Parathyroid adenoma (tissue), 2 donors: ENCODE data around the gene DISC1.

Experiments
- H2AFZ ChIP-seq: fragments of 300-600 bp; sonication (generic); one replicate; pipeline ENCODE4 v1.7.0; 2017; ENCODE audit warnings: antibody characterized with exemption, mild to moderate bottlenecking
- H3K27ac ChIP-seq: fragments of 300-600 bp; sonication (generic); one replicate; pipeline ENCODE4 v1.7.0; 2017
- H3K27me3 ChIP-seq: fragments of 300-600 bp; sonication (generic); one replicate; pipeline ENCODE4 v1.7.0; 2017; ENCODE audit warnings: low read length; ENCODE audit not compliant: control insufficient read depth, insufficient read depth
- H3K36me3 ChIP-seq: fragments of 300-600 bp; sonication (generic); one replicate; pipeline ENCODE4 v1.7.0; 2017; ENCODE audit warnings: low read length; ENCODE audit not compliant: control insufficient read depth, insufficient read depth
- H3K4me1 ChIP-seq: fragments of 300-600 bp; sonication (generic); one replicate; pipeline ENCODE4 v1.7.0; 2017; ENCODE audit warnings: control low read depth
- H3K4me2 ChIP-seq: fragments of 300-600 bp; sonication (generic); one replicate; pipeline ENCODE4 v1.7.0; 2017; ENCODE audit warnings: low read length
- H3K4me3 ChIP-seq: fragments of 300-600 bp; sonication (generic); one replicate; pipeline ENCODE4 v1.7.0; 2017; ENCODE audit warnings: low read depth, low read length
- H3K79me2 ChIP-seq: fragments of 300-600 bp; sonication (generic); one replicate; pipeline ENCODE4 v1.7.0; 2017; ENCODE audit warnings: control low read depth
- H3K9ac ChIP-seq: fragments of 300-600 bp; sonication (generic); one replicate; pipeline ENCODE4 v1.7.0; 2017; ENCODE audit warnings: mild to moderate bottlenecking
- H3K9me3 ChIP-seq: fragments of 300-600 bp; sonication (generic); one replicate; pipeline ENCODE4 v1.7.0; 2017; ENCODE audit warnings: low read length; ENCODE audit not compliant: control insufficient read depth
- CTCF ChIP-seq: fragments of 300-600 bp; sonication (generic); IDR thresholded peaks from one replicate; pipeline ENCODE4 v1.7.0; 2017; ENCODE audit warnings: antibody characterized with exemption, mild to moderate bottlenecking
- donor health status: primary hyperparathyroidism.

DISC1 gene

DNA sequence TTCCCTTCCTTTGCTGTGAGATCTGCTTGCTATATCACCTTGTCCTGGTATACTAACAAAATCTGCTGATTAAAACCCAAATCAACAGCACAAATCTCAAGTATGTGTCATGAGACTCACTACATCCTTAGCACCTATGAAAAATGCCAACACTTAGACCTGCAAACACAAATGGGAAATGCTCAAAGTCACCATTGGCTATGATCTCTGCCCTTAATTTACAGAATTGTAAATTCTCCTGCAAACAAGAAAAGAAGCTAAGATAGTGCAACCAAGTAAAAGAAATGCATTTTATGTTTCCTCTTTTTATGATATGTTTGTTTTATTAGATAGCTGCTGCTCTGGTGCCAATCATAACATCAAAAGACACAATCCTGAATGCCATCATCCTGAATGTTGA is 80.8 kb downstream of the DISC1 start:
- no peak for TF ChIP-seq CTCF
- H3K4me2 ChIP-seq, result no peak overlapping the region
- H3K9me3 ChIP-seq, result no peaks in the 10 kb centered on the region
- H3K36me3 ChIP-seq, result no peaks in the 10 kb centered on the region
- H3K9ac ChIP-seq, result no peak overlapping the region
- no peaks in the 10 kb centered on the region for H3K4me1 ChIP-seq
- H3K4me3 ChIP-seq, result no peak overlapping the region
- no peaks in the 10 kb centered on the region for H3K27me3 ChIP-seq
- no peak overlapping the region for H3K27ac ChIP-seq
- H3K79me2 ChIP-seq, result no peaks in the 10 kb centered on the region
- no peak overlapping the region for H2AFZ ChIP-seq

- Histone ChIP-seq H3K4me1 (no peaks in the 10 kb centered on the region), H3K79me2 (no peaks in the 10 kb centered on the region), H3K36me3 (no peaks in the 10 kb centered on the region), H3K9me3 (no peaks in the 10 kb centered on the region), H3K4me3 (no peak overlapping the region), H3K9ac (no peak overlapping the region), H3K4me2 (no peak overlapping the region), H2AFZ (no peak overlapping the region), H3K27me3 (no peaks in the 10 kb centered on the region), H3K27ac (no peak overlapping the region)
- TF ChIP-seq CTCF, result no peak
Measured at GRCh38 chr1:231708394-231708793, 81.8 kb downstream of the DISC1 start.

DNA sequence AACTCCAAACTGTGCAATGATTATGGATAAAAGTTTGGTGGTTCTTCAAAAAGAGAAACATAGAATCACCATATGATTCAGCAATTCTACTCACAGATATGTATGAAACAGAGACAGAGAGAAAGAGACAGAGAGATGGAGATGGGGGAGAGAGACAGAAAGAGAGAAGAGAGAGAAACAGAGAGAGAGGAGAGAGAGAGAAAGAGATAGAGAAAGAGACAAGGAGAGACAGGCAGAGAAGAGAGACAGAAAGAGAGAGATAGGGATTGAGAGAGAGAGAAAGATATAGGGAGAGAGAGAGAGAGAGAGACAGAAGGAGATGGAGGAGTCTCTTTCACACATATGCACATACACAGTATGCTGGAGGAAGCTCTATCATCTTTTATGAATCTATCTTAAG is 87.8 kb downstream of the DISC1 start:
- Histone ChIP-seq H2AFZ (no peak overlapping the region), H3K9me3 (no peaks in the 10 kb centered on the region), H3K4me1 (no peaks in the 10 kb centered on the region), H3K4me3 (no peak overlapping the region), H3K9ac (no peak overlapping the region), H3K79me2 (no peaks in the 10 kb centered on the region), H3K27me3 (no peaks in the 10 kb centered on the region), H3K36me3 (no peaks in the 10 kb centered on the region), H3K4me2 (no peak overlapping the region), H3K27ac (no peak overlapping the region)
- no peak for TF ChIP-seq CTCF

DNA sequence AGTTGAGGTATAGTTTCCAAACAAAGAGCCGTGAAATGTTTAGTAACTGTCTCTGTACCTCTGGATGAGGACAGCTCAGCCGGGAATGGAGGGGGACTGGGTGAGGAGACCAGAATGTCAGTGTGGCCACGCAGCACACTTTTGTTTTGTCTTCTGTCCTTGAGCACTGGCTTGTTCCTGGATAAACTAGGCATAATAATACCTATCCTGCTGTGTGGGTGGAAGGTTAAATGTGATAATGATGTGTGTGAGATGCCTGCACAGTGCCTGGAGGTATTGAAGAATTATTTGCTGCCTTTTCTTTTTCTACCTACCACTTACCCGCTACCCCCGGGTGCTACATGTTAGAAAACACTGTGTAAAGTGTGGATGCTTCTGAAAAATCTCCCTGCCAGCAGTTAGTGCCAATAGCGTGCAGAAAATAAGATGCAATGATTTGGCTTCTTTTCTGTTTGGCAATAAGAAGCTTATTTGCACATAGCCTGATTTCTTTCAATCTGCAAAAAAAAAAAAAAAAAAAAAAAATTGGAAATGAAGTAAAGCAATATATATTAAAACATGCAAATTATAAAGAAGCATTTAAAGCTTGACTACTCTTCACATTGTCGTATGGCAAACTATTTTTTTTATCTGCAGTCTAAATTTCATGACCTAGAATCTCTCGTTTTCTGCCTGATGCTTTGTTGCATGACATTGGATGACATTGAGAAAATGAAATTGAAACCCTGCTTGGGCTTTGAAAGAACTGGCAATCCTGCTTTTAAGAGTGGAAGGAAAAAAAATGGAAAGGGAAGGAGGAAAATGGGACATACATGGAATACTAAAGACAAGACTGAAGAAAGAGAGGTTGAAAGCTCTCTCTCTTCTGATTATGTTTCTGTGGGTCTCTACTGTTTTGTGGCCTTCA is 89.5 kb downstream of the DISC1 start:
- TF ChIP-seq CTCF, result no peak
- Histone ChIP-seq H3K4me1 (no peaks in the 10 kb centered on the region), H3K27ac (no peak overlapping the region)

GRCh38 chr1:231716879-231717278 is 90.3 kb downstream of the DISC1 start:
- no peaks in the 10 kb centered on the region for H3K36me3 ChIP-seq
- H3K27ac ChIP-seq, result no peak overlapping the region
- H2AFZ ChIP-seq, result no peak overlapping the region
- no peak overlapping the region for H3K9ac ChIP-seq
- H3K4me2 ChIP-seq, result no peak overlapping the region
- no peak overlapping the region for H3K4me3 ChIP-seq
- H3K9me3 ChIP-seq, result no peaks in the 10 kb centered on the region
- H3K4me1 ChIP-seq, result no peaks in the 10 kb centered on the region
- H3K79me2 ChIP-seq, result no peaks in the 10 kb centered on the region
- H3K27me3 ChIP-seq, result no peaks in the 10 kb centered on the region
- no peak for TF ChIP-seq CTCF

More for the DNA sequence above, 89.5 kb downstream of the DISC1 start:
- no peak overlapping the region for H3K9ac ChIP-seq
- H3K9me3 ChIP-seq, result no peaks in the 10 kb centered on the region
- no peaks in the 10 kb centered on the region for H3K27me3 ChIP-seq
- no peak overlapping the region for H3K4me3 ChIP-seq
- no peaks in the 10 kb centered on the region for H3K79me2 ChIP-seq
- no peak overlapping the region for H2AFZ ChIP-seq
- no peaks in the 10 kb centered on the region for H3K36me3 ChIP-seq
- no peak overlapping the region for H3K4me2 ChIP-seq
